NCI-H2029 treated with DMSO at 0.1 percent for 48 hours (cell line): ENCODE data around the gene NWD2.
"Not testable (repeated sequence)": the region's sequence is repeated elsewhere in the genome, so short reads cannot be mapped to it uniquely, and the experiment has no call there.

Source experiments
- DNase-seq: peaks from one replicate; lab custom pipeline; 2025; lab: John Stamatoyannopoulos, UW

The NWD2 gene

DNA sequence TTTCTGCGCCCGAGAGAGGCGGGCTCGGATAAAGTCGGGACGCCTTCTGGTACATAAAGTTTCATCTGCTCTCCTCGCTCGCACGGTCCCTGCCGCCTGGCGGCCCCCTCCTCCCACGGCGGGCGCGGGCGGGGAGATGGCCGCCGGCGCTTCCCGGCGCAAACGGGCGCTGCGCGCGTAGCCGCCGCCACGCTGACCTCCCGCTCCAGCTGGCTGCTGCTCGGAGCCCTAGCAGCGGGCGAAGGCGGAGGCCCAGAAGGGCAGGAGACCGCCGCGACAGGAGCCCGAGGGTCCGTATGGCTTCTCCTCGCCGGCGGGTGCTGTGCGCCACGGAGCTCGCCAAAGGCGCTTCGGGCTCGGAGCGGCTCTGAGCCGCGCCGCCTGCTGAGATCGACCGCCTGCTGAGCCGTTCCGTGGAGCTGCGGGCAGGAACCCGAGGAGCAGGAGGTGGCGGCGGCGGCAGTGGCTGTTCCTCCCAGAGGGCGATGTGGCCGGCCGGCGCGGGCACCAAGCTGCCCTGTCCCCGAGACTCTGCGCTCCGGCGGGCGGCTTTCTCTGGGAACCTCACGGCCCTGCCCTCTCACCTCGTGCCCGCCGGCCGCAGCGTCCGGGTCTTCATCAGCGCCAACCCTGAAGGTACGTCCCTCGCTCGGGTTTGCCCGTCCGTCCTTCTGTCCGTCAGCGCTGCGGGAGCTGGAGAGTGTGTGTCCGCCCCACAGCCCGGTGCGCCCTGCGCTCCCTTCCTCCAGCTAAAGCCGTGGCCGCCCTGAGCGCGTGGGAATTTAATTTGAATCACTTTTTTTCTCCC lies at the start of gene NWD2:
NWD2 (plus strand) TSS at position 161 of the 808 bp plus-strand sequence; CDS start at position 486, 325 bp downstream.
- DNase-seq: no peak

- no peak for DNase-seq
These were observed 46.6 kb upstream of the NWD2 start for GRCh38 chr4:37197899-37198298.

GRCh38 chr4:37204740-37205139 lies 39.8 kb upstream of the NWD2 start:
- DNase-seq: not testable (repeated sequence)

- no peak for DNase-seq
These were observed 28.3 kb upstream of the NWD2 start for GRCh38 chr4:37216209-37216608.

- no peak for DNase-seq
These were observed 25.3 kb upstream of the NWD2 start for GRCh38 chr4:37219242-37219641.

DNA sequence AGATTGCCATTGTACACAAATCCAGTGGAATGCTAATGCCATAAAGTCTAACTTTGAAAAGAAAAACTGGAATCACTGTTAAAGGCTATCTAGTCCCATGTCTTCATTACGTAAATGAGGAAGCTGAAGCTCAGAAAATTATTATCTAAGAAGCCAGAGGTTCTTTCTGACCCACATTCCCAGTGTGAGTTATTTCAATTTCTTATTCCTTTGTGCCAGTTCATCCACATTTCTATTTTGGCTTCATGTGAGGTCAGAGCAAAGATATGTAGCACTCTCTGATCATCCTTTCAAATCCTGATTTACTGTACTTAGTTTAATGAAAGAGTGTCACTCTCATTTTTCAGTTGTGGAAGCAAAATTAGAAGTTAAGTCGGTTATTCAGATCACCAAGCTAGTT lies 24.6 kb upstream of the NWD2 start:
- DNase-seq: no peak

DNA sequence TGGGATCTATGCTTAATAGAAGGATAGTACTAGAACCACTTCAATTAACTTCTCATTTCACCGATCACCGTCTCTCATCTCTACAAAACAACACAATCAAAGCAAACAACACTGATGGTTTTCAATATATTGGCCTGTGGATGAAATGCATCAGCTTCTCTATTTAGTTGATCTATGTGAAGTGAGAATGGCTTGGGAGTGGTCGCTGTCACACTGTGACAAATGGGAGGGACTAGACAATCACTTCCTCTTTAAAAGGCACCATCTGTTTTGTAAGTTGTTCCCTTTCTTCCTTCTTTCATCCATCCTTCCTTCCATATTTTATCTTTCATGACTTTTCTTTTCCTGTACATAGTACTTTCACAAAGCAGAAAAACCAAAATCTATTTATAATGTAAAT lies 23.9 kb upstream of the NWD2 start:
- DNase-seq: no peak

DNA sequence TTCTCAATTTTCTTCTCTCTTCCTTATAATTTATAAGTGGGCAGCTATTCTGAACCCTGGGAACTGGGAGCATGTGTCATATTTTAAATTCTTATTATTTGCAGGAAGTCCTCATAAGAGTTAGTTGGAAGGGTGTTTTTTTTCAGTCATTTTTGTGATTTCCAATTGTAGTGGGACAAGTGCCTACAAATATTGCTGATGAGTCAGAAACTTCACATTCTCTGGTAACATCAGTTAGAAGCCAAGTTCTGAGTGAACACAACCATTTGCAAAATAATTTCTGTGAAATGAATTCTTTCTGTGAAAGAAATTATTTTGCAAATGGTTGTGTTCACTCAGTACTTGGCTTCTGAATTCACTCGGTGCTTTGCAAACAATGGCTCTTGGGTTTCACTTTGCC lies 20.8 kb upstream of the NWD2 start:
- DNase-seq: no peak

GRCh38 chr4:37224854-37225253 lies 19.7 kb upstream of the NWD2 start:
- no peak for DNase-seq

GRCh38 chr4:37225778-37226177 lies 18.8 kb upstream of the NWD2 start:
- no peak for DNase-seq

DNA sequence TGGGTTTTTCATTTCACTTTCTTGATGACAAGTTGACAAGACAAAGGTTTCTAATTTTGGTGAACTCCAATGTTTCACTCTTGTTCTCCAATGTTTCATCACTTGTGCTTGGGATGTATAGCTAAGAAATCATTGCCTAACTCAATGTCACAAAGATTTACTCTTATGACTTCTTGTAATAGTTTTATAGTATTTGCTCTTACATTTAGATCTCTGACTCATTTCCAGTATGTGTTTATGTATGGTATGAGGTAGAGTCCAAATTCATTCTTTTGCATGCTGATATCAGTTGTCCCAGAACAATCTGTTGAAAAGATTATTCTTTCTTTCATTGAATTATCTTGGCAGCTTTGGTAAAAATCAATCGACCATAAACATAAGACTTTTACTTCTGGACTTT lies 12.2 kb upstream of the NWD2 start:
- DNase-seq: no peak

DNA sequence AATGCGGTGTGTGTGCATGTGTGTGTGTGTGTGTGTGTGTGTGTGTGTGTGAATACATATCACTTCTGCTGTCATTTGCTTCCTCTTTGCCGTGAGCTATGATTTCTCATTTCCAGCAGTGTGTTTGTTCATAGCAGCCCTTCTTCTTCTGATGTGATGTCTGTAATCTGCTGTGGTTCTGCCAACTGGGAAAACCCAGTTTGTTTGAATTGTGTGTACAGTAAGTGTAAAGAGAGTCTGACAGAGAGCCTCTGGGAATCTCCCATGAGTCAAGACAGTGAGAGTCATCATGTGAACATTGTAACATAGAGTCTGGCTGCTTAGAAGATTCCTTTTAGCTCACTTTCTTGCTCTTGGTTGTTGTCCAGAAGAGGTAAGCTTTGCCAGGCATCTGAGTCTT lies 8.4 kb upstream of the NWD2 start:
- DNase-seq: no peak

DNA sequence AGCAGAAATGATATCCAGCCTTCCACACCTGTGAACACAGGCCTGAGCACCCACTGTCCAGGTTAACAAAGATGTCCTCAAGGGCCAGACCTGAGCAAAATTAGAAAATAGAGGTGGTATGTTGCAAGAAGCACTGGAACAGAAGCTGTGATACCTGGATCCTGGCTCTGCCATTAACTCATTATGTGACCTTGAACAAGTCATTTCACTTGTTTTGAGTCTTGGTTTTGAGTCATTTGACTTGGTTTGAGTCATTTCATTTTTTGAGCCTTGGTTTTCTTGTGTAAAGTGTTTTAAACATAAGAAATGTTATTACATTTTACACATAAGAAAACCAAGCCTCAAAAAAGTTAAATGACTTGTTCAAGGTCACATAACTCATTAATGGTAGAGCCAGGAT lies 2.9 kb upstream of the NWD2 start:
- no peak for DNase-seq

DNA sequence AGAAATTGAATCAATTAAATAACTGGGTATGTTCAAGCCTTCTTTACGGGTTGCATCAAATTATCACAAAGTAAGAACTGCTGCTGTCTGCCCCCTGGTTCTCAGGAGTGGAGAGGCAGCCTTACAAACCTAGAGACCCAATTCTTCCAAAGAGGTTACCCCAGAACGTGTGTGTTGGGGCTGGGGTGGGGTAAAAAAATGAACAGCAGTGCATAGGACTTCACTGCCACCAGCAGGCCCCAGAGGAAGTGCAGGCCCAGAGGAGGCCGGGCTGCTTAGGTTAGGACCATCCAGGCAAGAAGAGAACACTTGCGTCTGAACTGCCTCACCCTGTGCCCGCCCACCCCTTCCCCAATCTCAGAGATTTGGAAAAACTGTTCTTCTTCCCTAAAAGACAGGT lies 1.5 kb upstream of the NWD2 start:
- no peak for DNase-seq

DNA sequence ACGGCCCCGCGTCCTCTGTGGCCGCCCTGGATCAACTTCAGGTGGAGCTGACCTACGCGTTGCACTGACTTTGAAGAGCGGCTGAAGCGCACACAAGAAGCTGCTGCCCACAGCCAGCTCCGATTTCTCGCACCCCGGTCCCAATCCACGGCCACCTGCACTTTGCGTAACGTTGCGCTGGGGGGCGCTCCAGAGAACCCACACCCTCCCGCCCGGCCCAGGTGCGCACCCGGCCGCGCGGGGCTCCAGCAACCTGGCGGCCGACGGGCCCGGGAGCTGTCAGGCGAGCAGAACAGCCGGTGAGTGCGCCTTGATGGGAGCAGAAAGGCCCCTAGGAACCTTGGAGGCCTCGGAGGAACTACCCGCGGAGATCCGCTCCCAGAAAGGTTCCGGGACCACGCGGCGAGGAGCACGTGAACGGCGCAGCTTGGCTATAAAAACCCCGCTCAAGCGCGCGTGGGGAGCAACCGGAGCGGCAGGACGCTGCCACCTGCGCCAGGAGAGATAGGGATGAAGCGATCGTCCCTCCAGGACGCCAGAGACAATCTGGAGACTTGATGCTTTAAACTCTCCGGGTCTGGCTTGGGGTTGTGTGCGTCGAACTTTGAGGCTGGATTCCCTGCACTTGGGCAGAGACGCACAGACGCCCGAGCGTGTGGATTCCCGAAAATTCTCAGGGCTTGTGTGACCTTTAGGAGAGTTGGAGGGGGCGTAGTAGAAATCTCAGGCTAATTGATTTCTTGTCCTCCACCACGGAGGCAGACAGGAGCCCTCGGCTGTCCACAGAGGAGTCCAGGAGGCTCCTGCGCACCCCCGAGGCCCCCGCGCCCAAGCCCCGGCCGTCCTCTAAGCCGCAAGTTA lies 591 bp upstream of the NWD2 start:
- DNase-seq: no peak

DNA sequence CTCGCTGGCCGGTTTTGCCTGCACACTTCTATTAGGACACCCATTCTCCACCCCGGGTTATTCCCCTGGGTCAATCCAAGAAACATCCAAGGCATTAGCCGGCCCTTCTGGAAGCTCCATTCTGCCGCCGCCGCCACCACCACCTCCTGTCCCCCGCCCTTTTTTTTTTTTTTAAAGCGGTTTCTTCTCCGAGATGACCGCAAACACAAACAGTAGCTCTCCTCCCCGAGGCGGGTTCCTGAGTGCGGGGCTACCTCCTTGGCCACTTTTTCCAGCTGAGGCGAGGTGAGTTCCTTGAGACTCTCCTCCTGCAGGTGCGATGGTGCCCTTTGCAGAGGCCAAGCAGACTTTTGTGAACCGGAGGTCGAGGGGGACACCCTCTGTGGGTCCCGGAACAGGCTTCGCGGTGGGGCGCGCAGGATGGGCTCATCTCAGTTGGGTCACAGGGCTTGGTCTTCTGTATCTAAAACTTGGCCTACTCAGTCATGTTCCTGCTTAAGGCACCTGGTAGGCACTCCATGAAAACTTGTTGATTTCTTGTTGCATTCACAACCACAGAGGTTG lies 930 bp downstream of the NWD2 start:
- DNase-seq: no peak

DNA sequence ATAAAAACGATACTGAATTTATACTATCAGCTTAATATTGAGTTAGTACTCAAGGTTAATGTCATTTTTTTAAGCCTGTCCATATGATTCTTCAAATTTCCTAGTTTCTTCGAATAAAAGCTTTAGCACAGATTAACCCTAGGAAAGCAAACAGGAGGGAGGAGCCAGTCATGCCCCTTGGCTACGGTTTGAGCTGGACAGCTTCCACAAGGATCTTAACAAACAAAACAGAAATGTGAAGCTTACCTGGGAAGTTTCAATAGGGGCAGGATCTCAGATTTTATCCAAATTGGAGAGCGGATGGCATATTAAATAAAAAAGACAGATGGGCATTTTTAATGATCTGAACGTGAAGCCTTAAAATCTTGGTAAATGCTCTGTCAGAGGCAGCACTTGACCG lies 2.3 kb downstream of the NWD2 start:
- DNase-seq: peak; percentile 11

DNA sequence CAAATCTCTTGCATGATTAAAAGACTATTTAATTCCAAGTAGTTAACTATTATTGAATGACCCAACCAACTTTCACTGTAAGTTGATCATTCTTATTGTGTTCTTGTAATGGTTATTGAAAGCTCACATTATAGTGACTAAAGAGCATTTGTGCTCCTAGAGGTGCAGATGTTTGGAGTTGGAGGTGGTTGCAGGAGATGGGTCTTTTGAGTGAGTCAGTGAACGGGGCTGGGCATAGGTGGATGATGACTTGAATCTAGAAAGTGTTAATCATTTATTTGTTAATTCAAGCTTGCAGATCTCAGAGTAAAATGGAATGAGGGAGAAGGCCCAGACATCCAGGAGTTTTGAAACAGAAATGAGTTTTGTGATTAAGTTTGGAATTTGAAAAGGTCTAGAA lies 13.7 kb downstream of the NWD2 start:
- no peak for DNase-seq

GRCh38 chr4:37268319-37268718 lies 23.8 kb downstream of the NWD2 start:
- no peak for DNase-seq

GRCh38 chr4:37279121-37279520 lies 34.6 kb downstream of the NWD2 start:
- DNase-seq: no peak

DNA sequence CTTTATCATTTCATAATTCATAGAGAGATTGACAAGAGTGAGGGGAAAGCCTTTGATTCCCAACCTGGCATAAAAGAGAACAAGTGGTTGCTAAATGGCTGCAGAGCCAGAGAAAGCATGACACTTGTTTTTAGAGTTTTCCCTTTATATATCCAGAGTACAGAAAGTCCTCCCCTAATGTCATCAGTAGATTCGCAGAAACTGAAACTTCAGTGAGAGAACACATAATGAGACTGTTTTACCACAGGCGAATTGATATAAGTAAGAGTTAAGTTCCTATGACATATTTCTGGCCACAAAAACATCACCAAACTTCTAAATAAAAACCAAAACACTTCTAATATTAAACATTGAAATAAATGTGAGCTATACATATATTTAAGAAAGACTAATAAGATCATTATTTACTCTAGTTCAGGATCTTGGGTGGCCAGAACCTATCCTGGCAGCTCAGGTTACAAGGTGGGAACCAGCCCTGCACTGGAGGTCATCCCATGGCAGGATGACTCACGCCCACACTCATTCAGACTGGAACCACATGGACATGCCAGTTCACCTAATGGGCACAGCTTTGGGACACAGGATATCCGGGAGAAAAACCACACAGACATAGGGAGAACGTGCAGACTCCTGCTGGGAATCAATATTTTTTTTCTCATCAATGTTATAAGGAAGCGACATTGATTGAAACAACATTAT lies 35.5 kb downstream of the NWD2 start:
- no peak for DNase-seq

DNA sequence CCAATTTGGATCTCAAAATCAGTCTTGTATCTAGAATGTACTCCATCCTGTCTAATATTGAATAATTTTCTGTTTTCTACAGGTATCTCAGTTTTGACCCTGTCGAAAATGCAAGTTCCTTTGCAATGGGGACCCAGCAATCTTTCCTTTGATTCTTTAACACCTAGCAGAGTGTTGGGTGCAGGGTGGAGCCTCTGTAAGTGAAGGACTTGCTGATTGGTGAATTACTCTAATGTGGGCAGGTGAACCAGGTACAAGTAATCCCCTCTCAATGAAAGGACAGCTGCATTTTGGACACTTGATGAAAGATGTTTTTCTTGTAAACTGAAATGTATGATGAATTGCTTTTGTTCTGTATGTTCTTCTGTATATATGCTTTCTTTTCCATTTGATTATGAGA lies 54.9 kb downstream of the NWD2 start:
- no peak for DNase-seq
